Suprapubic skin (tissue), 3 donors: ENCODE results near the gene LRG1.

ENCODE experiments used
- CTCF ChIP-seq, 2 donors: fragments of 200-600 bp in 1 of 2; fragments of 450-650 bp in 1 of 2; sonication (generic) in 1 of 2; IDR thresholded peaks; one replicate each; pipeline ENCODE4 v1.5.1; 2016 to 2019; ENCODE audit warnings: antibody characterized with exemption in 2 of 2, mild to moderate bottlenecking in 1 of 2, moderate library complexity in 1 of 2
- POLR2A ChIP-seq, 2 donors: fragments of 450-650 bp; IDR thresholded peaks; one replicate each; pipeline ENCODE4 v1.6.1; 2017; ENCODE audit warnings: antibody characterized with exemption in 2 of 2, mild to moderate bottlenecking in 2 of 2, moderate library complexity in 2 of 2

- TF ChIP-seq CTCF (IDR thresholded peaks at IDR 0.05) (no peak), POLR2A (IDR thresholded peaks at IDR 0.05) (no peak)
Measured at GRCh38 chr19:4566402-4567051, 26.7 kb upstream of the LRG1 start.
